ENCODE results near the gene CLHC1.

The CLHC1 gene

GRCh38 chr2:55133467-55134315 lies 98.4 kb downstream of the CLHC1 start:
- no peak overlapping the region for H3K4me3 ChIP-seq (ENCODE audit: low read depth, low read length)

More at GRCh38 chr2:55133467-55134315, 98.4 kb downstream of the CLHC1 start:
- TF ChIP-seq ZEB2 (tag by site-specific recombination; IDR thresholded peaks at IDR 0.05) (no peak), ZNF544 (tag by site-specific recombination; IDR thresholded peaks at IDR 0.05) (no peak), ZNF26 (tag by site-specific recombination; IDR thresholded peaks at IDR 0.05) (no peak), ZNF18 (tag by site-specific recombination; IDR thresholded peaks at IDR 0.05) (no peak), REST (tag by site-specific recombination; IDR thresholded peaks at IDR 0.05) (no peak), ZNF571 (tag by site-specific recombination; IDR thresholded peaks at IDR 0.05) (no peak), ZNF423 (tag by site-specific recombination; IDR thresholded peaks at IDR 0.05) (no peak), ZNF701 (tag by site-specific recombination; IDR thresholded peaks at IDR 0.05) (no peak), ZBTB1 (tag by site-specific recombination; IDR thresholded peaks at IDR 0.05) (no peak), ZNF292 (tag by site-specific recombination; IDR thresholded peaks at IDR 0.05; ENCODE audit: borderline replicate concordance, low read depth) (no peak), MZF1 (tag by site-specific recombination; IDR thresholded peaks at IDR 0.05; ENCODE audit: borderline replicate concordance) (no peak), ZBTB11 (tag by site-specific recombination; conservative IDR thresholded peaks at IDR 0.05; ENCODE audit: low read depth) (no peak), ZNF600 (tag by site-specific recombination; IDR thresholded peaks at IDR 0.05) (no peak), ZNF501 (tag by site-specific recombination; IDR thresholded peaks at IDR 0.05) (no peak)
- ChIA-PET CTCF (interaction anchor here (0.6 kb wide), 1 partner anchor 129 kb away, joined by 3 read pairs; no protein-coding TSS in a partner anchor), POLR2A (no interaction called here)
- H3K9me3 ChIP-seq (ENCODE audit: control insufficient read depth, insufficient read depth, low read depth, low read length): no peaks in the 10 kb centered on the region
- no peaks in the 10 kb centered on the region for H3K36me3 ChIP-seq (ENCODE audit: control insufficient read depth in 2 of 2, insufficient read depth in 1 of 2, low read length in 2 of 2)
- H3K4me1 ChIP-seq (ENCODE audit: control insufficient read depth, insufficient read depth, low read length): peaks cover 4% of the 10 kb centered on the region; the same call in 1 of the 2 replicates
- H3K27ac ChIP-seq (ENCODE audit: extremely low read depth, low read depth, low read length): no peak overlapping the region

Measured in HEK293 (cell line).